RWPE2 (cell line): ENCODE data around the gene KLK5.

Experiments
- ATAC-seq: fragments of 200-7000 bp; cut with Tn5 transposase; 3 replicates; pipeline ENCODE4 v1.9.1; 2021; ENCODE audit warnings: low read depth
- DNase-seq: peaks from one replicate; pipeline ENCODE4 v3.0.0-alpha.2; 2020; ENCODE audit warnings: low spot score
- H3K27ac ChIP-seq: fragments of 450-650 bp; 2 replicates; pipeline ENCODE4 v1.5.1; 2017; ENCODE audit warnings: mild to moderate bottlenecking; ENCODE audit not compliant: poor library complexity, severe bottlenecking
- H3K27me3 ChIP-seq: fragments of 250-450 bp; sonication (Bioruptor Pico); 2 replicates; pipeline ENCODE4 v1.5.1; 2021; ENCODE audit warnings: mild to moderate bottlenecking, moderate library complexity; ENCODE audit not compliant: insufficient read depth, poor library complexity, severe bottlenecking
- H3K36me3 ChIP-seq: fragments of 250-450 bp; sonication (Bioruptor Pico); 2 replicates; pipeline ENCODE4 v1.5.1; 2020; ENCODE audit warnings: low read depth, mild to moderate bottlenecking, moderate library complexity
- H3K4me1 ChIP-seq: fragments of 250-450 bp; sonication (Bioruptor Pico); 2 replicates; pipeline ENCODE4 v1.5.1; 2021; ENCODE audit warnings: mild to moderate bottlenecking, moderate library complexity; ENCODE audit not compliant: insufficient read depth, poor library complexity, severe bottlenecking
- H3K4me3 ChIP-seq: fragments of 250-450 bp; sonication (Bioruptor Pico); 2 replicates; pipeline ENCODE4 v1.5.1; 2021; ENCODE audit warnings: mild to moderate bottlenecking, moderate library complexity; ENCODE audit not compliant: severe bottlenecking
- H3K9me3 ChIP-seq: fragments of 250-450 bp; sonication (Bioruptor Pico); 2 replicates; pipeline ENCODE4 v1.5.1; 2021; ENCODE audit warnings: mild to moderate bottlenecking, moderate library complexity; ENCODE audit not compliant: severe bottlenecking
- TF ChIP-seq, protein P1 (sequence below): fragments of 450-650 bp; IDR thresholded peaks from one replicate; pipeline ENCODE4 v1.5.1; 2017; ENCODE audit warnings: mild to moderate bottlenecking, moderate library complexity; ENCODE audit not compliant: poor library complexity, severe bottlenecking

The KLK5 gene

DNA sequence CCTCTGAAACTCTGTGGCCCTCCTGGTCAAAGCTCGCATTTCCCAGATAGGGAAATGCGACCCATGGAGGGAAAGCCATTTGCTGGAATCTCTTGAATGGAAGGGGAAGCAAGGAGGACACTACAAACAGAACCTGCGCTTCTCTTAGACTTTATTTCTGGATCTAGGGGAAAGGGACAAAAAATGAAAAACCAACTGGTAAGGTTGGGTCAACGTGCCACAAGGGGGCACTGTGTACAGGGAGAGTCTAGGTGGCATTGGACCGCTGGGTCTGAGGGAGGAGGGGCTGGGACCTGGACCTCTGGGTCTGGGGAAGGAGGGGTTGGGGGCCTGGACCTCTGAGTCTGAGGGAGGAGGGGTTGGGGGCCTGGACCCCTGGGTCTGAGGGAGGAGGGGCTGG lies 46.6 kb downstream of the KLK5 start:
- TF ChIP-seq, protein P1, sequence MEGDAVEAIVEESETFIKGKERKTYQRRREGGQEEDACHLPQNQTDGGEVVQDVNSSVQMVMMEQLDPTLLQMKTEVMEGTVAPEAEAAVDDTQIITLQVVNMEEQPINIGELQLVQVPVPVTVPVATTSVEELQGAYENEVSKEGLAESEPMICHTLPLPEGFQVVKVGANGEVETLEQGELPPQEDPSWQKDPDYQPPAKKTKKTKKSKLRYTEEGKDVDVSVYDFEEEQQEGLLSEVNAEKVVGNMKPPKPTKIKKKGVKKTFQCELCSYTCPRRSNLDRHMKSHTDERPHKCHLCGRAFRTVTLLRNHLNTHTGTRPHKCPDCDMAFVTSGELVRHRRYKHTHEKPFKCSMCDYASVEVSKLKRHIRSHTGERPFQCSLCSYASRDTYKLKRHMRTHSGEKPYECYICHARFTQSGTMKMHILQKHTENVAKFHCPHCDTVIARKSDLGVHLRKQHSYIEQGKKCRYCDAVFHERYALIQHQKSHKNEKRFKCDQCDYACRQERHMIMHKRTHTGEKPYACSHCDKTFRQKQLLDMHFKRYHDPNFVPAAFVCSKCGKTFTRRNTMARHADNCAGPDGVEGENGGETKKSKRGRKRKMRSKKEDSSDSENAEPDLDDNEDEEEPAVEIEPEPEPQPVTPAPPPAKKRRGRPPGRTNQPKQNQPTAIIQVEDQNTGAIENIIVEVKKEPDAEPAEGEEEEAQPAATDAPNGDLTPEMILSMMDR, result peak; percentile 25
- DNase-seq (no peak), ATAC-seq (no peak)
- no peaks in the 10 kb centered on the region for H3K27me3 ChIP-seq
- H3K4me3 ChIP-seq, result no peak overlapping the region
- no peak overlapping the region for H3K27ac ChIP-seq
- H3K9me3 ChIP-seq, result no peaks in the 10 kb centered on the region
- H3K4me1 ChIP-seq, result no peaks in the 10 kb centered on the region
- no peaks in the 10 kb centered on the region for H3K36me3 ChIP-seq

DNA sequence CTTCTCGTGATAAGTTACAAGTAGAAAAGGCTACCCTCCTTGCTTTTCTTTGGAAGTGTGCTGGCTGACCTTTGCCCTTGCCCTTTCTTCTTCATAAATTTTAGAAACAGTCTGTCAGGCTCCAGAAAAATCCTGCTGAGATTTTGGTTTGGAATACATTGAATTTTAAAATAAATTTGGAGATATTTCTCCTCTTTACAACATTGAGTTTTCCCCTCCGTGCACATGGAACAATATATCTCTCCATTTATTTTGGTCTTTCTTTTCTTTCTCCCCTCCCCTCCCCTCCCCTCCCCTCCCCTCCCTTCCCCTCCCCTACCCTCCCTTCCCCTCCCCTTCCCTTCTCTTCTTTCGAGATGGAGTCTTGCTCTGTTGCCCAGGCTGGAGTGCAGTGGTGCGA lies 50.2 kb downstream of the KLK5 start:
- Histone ChIP-seq H3K27ac (no peak overlapping the region), H3K4me1 (no peaks in the 10 kb centered on the region), H3K27me3 (no peaks in the 10 kb centered on the region), H3K9me3 (no peaks in the 10 kb centered on the region), H3K36me3 (no peaks in the 10 kb centered on the region), H3K4me3 (no peak overlapping the region)
- DNase-seq (no peak), ATAC-seq (no peak)
- TF ChIP-seq, protein P1, result no peak

DNA sequence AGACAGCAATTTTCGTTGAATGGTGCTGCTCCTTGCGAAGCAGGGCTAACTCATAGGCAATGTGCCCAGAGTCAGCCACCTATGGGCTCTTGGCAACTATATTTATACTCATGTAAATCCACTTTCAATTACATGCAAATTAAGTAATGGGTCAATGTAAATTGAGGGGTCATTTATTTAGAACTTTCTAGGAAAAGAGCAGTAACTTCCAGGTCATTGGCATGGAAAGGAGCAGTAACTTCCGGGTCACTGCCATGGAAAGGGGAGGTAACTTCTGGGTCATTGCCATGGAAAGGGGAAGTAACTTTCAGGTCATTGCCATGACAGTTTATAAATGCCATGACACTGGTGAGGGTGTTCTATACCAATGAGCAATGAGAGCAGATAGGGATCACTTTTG lies 53.3 kb downstream of the KLK5 start:
- H3K4me1 ChIP-seq, result no peaks in the 10 kb centered on the region
- no peaks in the 10 kb centered on the region for H3K27me3 ChIP-seq
- TF ChIP-seq, protein P1, result no peak
- DNase-seq, result no peak
- ATAC-seq, result no peak
- no peak overlapping the region for H3K27ac ChIP-seq
- no peaks in the 10 kb centered on the region for H3K9me3 ChIP-seq
- H3K36me3 ChIP-seq, result no peaks in the 10 kb centered on the region
- H3K4me3 ChIP-seq, result no peak overlapping the region

DNA sequence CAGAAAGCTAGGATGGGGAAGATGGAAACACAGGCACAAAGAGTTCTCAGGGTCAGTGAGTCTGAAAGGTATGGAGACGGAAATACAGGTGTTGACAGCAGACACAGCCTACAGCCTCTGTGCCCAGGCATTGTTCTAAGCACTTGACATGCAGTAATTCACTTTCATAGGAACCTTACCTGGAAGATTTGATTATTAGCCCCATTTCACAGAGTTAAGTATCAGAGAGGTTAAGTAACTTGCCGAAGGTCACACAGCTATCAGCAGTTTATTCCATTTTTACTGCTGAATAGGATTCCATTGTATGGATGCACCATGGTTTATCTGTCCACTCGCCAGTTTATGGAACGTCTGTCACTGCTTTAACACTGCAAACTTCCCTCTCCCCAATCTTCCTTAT lies 54.8 kb downstream of the KLK5 start:
- Histone ChIP-seq H3K4me1 (no peaks in the 10 kb centered on the region), H3K4me3 (no peak overlapping the region), H3K27ac (no peak overlapping the region), H3K36me3 (no peaks in the 10 kb centered on the region), H3K27me3 (no peaks in the 10 kb centered on the region), H3K9me3 (no peaks in the 10 kb centered on the region)
- TF ChIP-seq, protein P1, result no peak
- no peak for ATAC-seq
- no peak for DNase-seq

DNA sequence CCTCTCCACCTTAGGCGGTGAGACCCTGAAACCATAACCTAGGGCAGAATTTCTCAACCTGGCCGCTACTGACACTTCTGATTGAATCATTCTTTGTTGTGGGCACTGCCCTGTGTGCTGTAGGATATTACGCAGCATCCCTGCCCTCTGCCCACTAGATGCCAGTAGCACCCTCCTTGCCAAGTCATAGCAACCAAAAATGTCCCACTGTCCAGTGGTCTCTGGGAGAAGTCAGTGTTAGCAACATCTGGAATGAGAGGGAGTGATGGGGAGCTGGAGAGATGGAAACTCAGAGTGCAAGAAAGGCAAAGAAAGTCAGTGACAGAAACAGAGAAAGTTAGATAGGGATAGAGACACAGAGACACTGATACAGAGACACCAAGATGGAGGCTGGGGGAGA lies 55.2 kb downstream of the KLK5 start:
- H3K27ac ChIP-seq, result no peak overlapping the region
- no peak overlapping the region for H3K4me3 ChIP-seq
- H3K36me3 ChIP-seq, result no peaks in the 10 kb centered on the region
- no peaks in the 10 kb centered on the region for H3K27me3 ChIP-seq
- TF ChIP-seq, protein P1, result peak; percentile 12
- H3K4me1 ChIP-seq, result no peaks in the 10 kb centered on the region
- 0 out of 3 replicates have a peak, but pooled peaks have one; percentile 19 for ATAC-seq
- DNase-seq, result no peak
- no peaks in the 10 kb centered on the region for H3K9me3 ChIP-seq
